Measurements from ENCODE around the gene CDH23.

DNA sequence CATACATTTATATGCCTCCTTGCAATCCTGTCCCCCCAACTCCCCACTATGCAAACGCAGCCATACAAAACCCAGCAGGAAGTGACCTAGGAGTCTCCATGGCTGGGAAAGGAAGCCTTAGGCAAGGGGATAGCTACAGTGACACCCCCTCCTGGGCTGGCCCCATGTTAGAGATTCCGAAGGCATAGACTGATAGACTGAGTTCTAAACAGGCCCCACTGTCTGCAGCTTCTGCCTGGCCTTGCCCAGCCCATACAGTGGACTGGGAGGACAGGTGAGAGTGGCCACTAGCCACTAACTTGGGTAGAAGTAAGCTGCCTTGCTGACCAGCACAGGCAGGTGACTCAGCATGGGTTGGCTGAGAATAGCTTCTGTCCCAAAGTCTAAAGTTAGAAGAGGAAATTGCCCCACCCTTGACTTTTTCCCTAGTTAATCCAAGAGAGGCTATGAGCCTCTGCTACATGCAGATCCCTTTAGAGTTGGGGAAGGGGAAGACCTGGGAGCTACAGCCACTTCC is 216.6 kb downstream of the CDH23 start:
- TF ChIP-seq GATA3 (IDR thresholded peaks at IDR 0.05; ENCODE audit: low read depth, low read length) = no peak
- TF ChIP-seq GATA2 (IDR thresholded peaks at IDR 0.05; ENCODE audit: low read depth, low read length) = no peak

Data from SH-SY5Y (cell line).